Dermis blood vessel endothelial cell (primary cell): ENCODE measurements around the gene SHCBP1L. TPM values are rescaled to one million over a fixed set of nuclear protein-coding genes. Genes with fewer than 3 reads are reported as not detected.

Experiments
- DNase-seq: peaks from one replicate; pipeline ENCODE4 v3.0.0; 2010
- total RNA-seq: library from RNA; depleted of rRNA; stranded (reverse); fragments of >200 nt; gene quantifications from 2 replicates; pipeline ENCODE4 v1.2.3, GENCODE V29; 2014

SHCBP1L gene
- total RNA-seq, 1 donor from 2014 or later: under 0.01 TPM

DNA sequence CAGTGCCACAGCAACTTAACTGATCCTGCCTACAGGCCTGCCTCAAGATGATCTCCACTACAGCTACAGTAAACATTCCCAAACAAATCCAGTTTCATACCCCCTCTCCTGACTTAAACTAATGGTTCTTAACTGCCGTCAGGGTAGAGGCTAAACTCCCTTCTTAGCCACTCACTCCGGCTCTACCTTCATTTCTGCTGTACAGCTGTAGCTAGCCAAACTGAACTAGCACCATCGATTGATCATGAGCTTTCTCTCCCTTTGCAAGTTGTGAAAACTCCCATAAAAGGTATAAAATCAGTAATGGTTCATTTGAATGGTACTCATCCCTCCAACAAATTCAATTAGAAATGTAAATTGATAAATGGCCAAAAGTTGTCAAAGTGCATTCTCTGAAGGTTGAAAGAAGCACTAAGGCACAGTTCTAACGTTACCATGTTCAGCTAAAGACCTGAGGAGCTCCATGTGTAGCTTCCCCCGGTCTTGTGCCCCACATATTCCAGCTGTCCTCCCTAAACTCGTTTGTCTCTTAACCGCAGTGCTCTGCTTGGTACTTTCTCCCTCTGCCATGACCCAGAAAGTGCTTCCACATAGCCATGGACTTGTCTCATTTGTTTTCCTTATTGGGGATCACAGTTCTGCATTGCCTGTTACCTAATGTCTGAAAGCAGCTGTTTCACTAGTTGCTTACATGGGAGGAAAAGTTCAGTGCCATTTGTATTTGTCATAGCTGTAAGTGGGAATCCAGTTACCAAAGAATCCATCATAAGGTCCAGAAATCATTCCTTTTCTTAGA, 64.0 kb downstream of the SHCBP1L start:
- no peak for DNase-seq

- no peak for DNase-seq
Measured at GRCh38 chr1:182886985-182887384, 66.0 kb downstream of the SHCBP1L start.

GRCh38 chr1:182885591-182885990, 67.4 kb downstream of the SHCBP1L start:
- no peak for DNase-seq

DNA sequence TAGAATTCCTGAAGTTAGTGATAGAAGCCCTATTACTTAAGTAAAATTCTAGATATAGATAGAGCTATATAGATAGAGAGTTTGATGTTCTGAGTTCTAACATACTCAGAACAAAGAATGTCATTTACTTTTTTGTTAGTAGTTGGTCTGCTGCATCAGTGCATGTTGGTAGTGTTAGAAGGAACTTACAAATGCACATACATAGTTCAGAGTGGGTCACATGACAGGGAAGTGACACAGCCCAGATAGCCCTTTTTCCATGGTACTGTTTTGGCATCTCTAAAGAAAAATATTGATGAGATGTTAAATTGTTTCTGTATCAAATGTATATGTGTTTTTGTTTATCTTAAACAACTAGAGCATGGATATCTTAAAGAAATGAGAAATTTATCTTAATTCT, 68.1 kb downstream of the SHCBP1L start:
- DNase-seq: no peak

GRCh38 chr1:182877842-182878241, 75.1 kb downstream of the SHCBP1L start:
- DNase-seq: no peak

- DNase-seq: peak; percentile 12
Measured at GRCh38 chr1:182877331-182877730, 75.6 kb downstream of the SHCBP1L start.

GRCh38 chr1:182875889-182876288, 77.1 kb downstream of the SHCBP1L start:
- no peak for DNase-seq

GRCh38 chr1:182872881-182873280, 80.1 kb downstream of the SHCBP1L start:
- no peak for DNase-seq

DNA sequence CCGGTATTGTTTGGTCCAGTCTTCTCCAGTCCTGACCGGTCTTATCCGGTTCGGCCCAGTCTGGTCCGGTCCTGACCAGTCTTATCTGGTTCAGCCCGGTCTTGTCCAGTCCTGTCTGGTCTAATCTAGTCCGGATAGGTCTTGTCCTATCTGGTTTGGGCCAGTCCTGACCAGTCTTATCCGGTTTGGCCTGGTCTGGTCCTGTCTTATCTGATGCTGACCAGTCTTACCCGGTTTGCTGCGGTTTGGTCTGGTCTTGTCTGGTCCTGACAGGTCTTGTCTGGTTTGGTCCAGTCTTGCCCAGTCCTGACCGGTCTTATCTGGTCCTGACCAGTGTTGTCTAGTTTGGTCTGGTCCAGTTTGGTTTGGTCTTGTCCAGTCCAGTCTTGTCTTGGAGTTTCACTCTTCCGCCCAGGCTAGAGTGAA, 83.7 kb downstream of the SHCBP1L start:
- no peak for DNase-seq

DNA sequence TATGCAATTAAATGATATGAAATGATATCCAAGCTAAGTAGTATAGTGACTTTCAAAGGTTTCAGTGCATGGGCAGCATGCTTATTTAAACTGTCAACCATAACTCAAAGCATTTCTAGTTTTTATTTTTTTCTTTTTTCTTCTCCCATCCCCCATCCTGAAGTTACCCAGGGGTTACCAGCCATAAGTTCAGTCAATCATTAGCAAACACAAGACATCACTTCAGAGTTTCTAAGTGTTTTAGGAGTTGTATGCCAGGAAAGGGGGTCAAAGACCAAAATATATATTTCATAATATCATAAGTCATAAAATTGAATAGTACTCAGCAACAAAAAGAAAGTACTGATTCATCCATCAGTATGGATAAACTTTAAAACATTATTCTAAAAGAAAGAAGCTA, 85.1 kb downstream of the SHCBP1L start:
- no peak for DNase-seq

GRCh38 chr1:182863940-182864339, 89.0 kb downstream of the SHCBP1L start:
- DNase-seq: no peak

GRCh38 chr1:182862827-182863226, 90.1 kb downstream of the SHCBP1L start:
- no peak for DNase-seq

- no peak for DNase-seq
Measured at GRCh38 chr1:182861994-182862393, 91.0 kb downstream of the SHCBP1L start.

- DNase-seq: no peak
Measured at GRCh38 chr1:182860658-182861057, 92.3 kb downstream of the SHCBP1L start.

GRCh38 chr1:182857212-182857611, 95.8 kb downstream of the SHCBP1L start:
- DNase-seq: no peak

DNA sequence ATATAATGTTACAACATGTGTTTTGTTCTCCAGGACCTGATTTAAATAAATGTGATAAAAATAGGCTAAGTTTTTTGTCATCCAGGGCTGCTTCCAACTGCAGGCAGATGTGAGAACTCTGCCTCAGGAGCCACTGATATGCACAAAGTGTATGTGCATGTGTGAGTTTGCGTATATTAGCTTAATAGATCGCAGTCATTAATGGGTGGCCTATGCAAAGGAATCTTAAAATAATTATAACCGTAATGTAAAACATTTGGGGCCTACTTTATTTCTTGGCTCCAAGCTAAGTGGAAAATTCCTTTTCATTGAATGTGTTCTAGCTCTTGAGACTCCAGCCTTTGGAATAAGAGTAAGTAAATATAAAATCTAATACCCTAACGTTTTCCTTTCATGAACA, 97.1 kb downstream of the SHCBP1L start:
- DNase-seq: no peak

DNA sequence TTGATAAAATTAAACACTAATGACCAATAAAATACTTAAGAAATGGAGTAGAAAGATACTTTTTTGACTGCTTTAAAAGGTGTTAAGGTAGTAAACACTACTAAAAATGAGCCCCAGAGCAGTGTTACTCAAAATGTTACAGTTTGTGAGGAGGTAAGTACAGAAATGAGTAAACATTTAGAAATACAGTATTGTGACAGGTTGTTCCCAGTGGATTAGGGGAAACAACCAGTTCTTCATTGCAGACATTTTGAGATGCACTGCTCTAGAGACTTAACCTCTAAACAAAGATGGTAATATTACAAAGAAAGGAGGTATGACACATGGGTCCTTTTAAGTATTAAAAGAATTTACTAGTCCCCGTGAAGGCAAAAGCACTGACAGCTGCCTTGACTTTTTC, 101.1 kb downstream of the SHCBP1L start:
- no peak for DNase-seq

DNA sequence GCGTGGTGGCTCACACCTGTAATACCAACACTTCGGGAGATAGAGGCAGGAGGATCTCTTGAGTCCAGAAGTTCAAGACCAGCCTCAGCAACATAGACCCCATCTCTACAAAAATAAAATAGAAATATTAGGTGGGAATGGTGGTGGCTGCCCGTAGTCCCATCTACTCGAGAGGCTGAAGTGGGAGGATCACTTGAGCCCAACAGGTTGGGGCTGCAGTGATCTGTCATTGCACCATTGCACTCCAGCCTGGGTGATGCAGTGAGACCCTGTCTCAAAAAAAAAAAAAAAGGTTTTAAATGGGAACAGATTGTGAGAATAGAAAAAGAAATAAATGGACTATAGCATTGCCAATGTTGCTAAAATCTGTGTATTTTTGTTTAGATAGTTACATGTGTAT, 102.6 kb downstream of the SHCBP1L start:
- no peak for DNase-seq

Other genes starting within 250 kb of the SHCBP1L start
- gene NPL, start 163.4 kb downstream of the SHCBP1L start, total RNA-seq: 1.9 and 2.4 TPM in 2 replicates
- gene DHX9, start 113.8 kb downstream of the SHCBP1L start, total RNA-seq: 166 and 255 TPM in 2 replicates
- 586 and 802 TPM in 2 replicates for gene LAMC1, start 70.3 kb upstream of the SHCBP1L start, total RNA-seq
- 0.70 and 1.5 TPM in 2 replicates for gene LAMC2, start 233.1 kb upstream of the SHCBP1L start, total RNA-seq